GM12878 (cell line): ENCODE measurements around the gene NDUFV1. TPM values are rescaled to one million over a fixed set of nuclear protein-coding genes. Genes with fewer than 3 reads are reported as not detected.

Experiments
- ATF3 ChIP-seq: IDR thresholded peaks from 2 replicates; pipeline ENCODE4 v1.6.1; 2011; ENCODE audit warnings: low read depth, mild to moderate bottlenecking, low read length, moderate library complexity, borderline replicate concordance; ENCODE audit errors: extremely low read depth
- ATF7 ChIP-seq: fragments of 450-650 bp; IDR thresholded peaks from 2 replicates; pipeline ENCODE4 v1.6.1; 2016; ENCODE audit warnings: low read depth, mild to moderate bottlenecking
- BMI1 ChIP-seq: fragments of 450-650 bp; IDR thresholded peaks from 2 replicates; pipeline ENCODE4 v1.6.1; 2016; ENCODE audit warnings: mild to moderate bottlenecking, moderate library complexity, borderline replicate concordance
- CBFB ChIP-seq: IDR thresholded peaks from 2 replicates; pipeline ENCODE4 v1.6.1; 2016; ENCODE audit warnings: antibody characterized with exemption, low read depth
- CHD2 ChIP-seq: IDR thresholded peaks from 2 replicates; pipeline ENCODE4 v1.6.1; 2011; ENCODE audit warnings: low read depth, low read length, improper control_type of control experiment, borderline replicate concordance
- CTCF ChIP-seq, 3 experiments: IDR thresholded peaks in 2 of 3; conservative IDR thresholded peaks in 1 of 3; 2 replicates each; pipeline ENCODE4 v1.5.1; 2011; ENCODE audit warnings: low read depth in 3 of 3, low read length in 3 of 3, mild to moderate bottlenecking in 3 of 3, control low read depth in 2 of 3, moderate library complexity in 2 of 3, inconsistent platforms in 1 of 3, mixed read lengths in 1 of 3; ENCODE audit not compliant: control insufficient read depth in 2 of 3, insufficient read depth in 1 of 3; ENCODE audit errors: extremely low read depth in 1 of 3
- EGR1 ChIP-seq, 2 experiments: IDR thresholded peaks; 1 replicate in 1 of 2; 2 replicates in 1 of 2; pipeline ENCODE4 v1.6.1; 2011 to 2012; ENCODE audit warnings: low read depth in 2 of 2, low read length in 2 of 2, borderline replicate concordance in 1 of 2, mild to moderate bottlenecking in 1 of 2, moderate library complexity in 1 of 2
- EP300 ChIP-seq, 2 experiments: fragments of 150-350 bp in 1 of 2; IDR thresholded peaks; 2 replicates each; pipeline ENCODE4 v1.6.1; 2011 to 2012; ENCODE audit warnings: low read depth in 2 of 2, low read length in 2 of 2, borderline replicate concordance in 1 of 2, improper control_type of control experiment in 1 of 2, inconsistent platforms in 1 of 2; ENCODE audit not compliant: control insufficient read depth in 1 of 2
- ETV6 ChIP-seq, 2 experiments: fragments of 450-650 bp in 1 of 2; IDR thresholded peaks in 1 of 2; conservative IDR thresholded peaks in 1 of 2; 2 replicates each; pipeline ENCODE4 v1.6.1; 2014; ENCODE audit warnings: antibody characterized with exemption in 1 of 2, borderline replicate concordance in 1 of 2, low read depth in 1 of 2, mild to moderate bottlenecking in 1 of 2, moderate library complexity in 1 of 2
- FOXM1 ChIP-seq: IDR thresholded peaks from 2 replicates; pipeline ENCODE4 v1.6.1; 2012; ENCODE audit warnings: low read depth, mild to moderate bottlenecking, inconsistent platforms, low read length, moderate library complexity
- HSF1 ChIP-seq: fragments of 150-350 bp; IDR thresholded peaks from 2 replicates; pipeline ENCODE4 v1.6.1; 2014; ENCODE audit warnings: mild to moderate bottlenecking, low read depth, low read length
- IRF3 ChIP-seq: fragments of 450-650 bp; IDR thresholded peaks from 2 replicates; pipeline ENCODE4 v1.6.1; 2014; ENCODE audit warnings: mild to moderate bottlenecking
- NR2F1 ChIP-seq: fragments of 450-650 bp; conservative IDR thresholded peaks from 2 replicates; pipeline ENCODE4 v1.6.1; 2017; ENCODE audit warnings: mild to moderate bottlenecking
- RELB ChIP-seq: fragments of 450-650 bp; IDR thresholded peaks from 2 replicates; pipeline ENCODE4 v1.6.1; 2017; ENCODE audit warnings: low read depth, mild to moderate bottlenecking, moderate library complexity
- SKIL ChIP-seq: fragments of 450-650 bp; IDR thresholded peaks from 2 replicates; pipeline ENCODE4 v1.6.1; 2017; ENCODE audit warnings: mild to moderate bottlenecking, low read depth, inconsistent platforms; ENCODE audit not compliant: poor library complexity, severe bottlenecking
- SP1 ChIP-seq: IDR thresholded peaks from one replicate; pipeline ENCODE4 v1.6.1; 2011; ENCODE audit warnings: low read depth, low read length
- TCF12 ChIP-seq: IDR thresholded peaks from 2 replicates; pipeline ENCODE4 v1.6.1; 2011; ENCODE audit warnings: low read depth, mild to moderate bottlenecking, low read length
- ZNF217 ChIP-seq: fragments of 450-650 bp; IDR thresholded peaks from 2 replicates; pipeline ENCODE4 v1.6.1; 2017; ENCODE audit warnings: antibody characterized with exemption, mild to moderate bottlenecking
- ZNF622 ChIP-seq: fragments of 450-650 bp; IDR thresholded peaks from 2 replicates; pipeline ENCODE4 v1.6.1; 2017; ENCODE audit warnings: mild to moderate bottlenecking, inconsistent platforms
- polyA plus RNA-seq, 11 experiments: library from polyadenylated mRNA; depleted of rRNA in 4 of 11; unstranded in 6 of 11; stranded (reverse) in 5 of 11; fragments of >200 nt; fragmentation: Nextera tagmentation in 4 of 11; fragmentation: Illumina TruSeq in 1 of 11; extraction: Ambion mirVana in 4 of 11; extraction: Trizol in 1 of 11; gene quantifications; 1 replicate in 1 of 11; 2 replicates in 10 of 11; pipeline versions ENCODE4 v1.2.1 to v1.2.3, GENCODE V29; 2011 to 2016; ENCODE audit warnings: inconsistent platforms in 2 of 11, missing spikeins in 2 of 11, low read depth in 1 of 11
- total RNA-seq, 4 experiments: library from RNA; depleted of rRNA in 3 of 4; stranded (reverse); fragments of >200 nt in 3 of 4; fragmentation: Illumina TruSeq in 1 of 4; extraction: Trizol in 1 of 4; gene quantifications; 2 replicates each; pipeline versions ENCODE4 v1.2.1 to v1.2.3, GENCODE V29; 2013 to 2021

NDUFV1 gene
- total and polyA plus RNA-seq, 10 of the 15 experiments (the other 5 are each of a cell fraction or from before 2014, with no cell fraction given): 8.2 to 380 (median 231) TPM

- TF ChIP-seq CHD2 (0 out of 2 replicates have a peak, but pooled peaks have one; percentile 39), ATF3 (no peak), ZNF217 (no peak), CBFB (peak; percentile 62), SKIL (peak; percentile 19), ETV6 (conservative IDR thresholded peaks at IDR 0.05 in 1 of 2, IDR thresholded peaks at IDR 0.05 in 1 of 2; ENCODE audit: borderline replicate concordance in 1 of 2, low read depth in 1 of 2) (0 out of 4 replicates have a peak, but pooled peaks of 1 of the 2 experiments have one; percentile 13), NR2F1 (peak; percentile 98), CTCF (IDR thresholded peaks at IDR 0.05 in 2 of 3, conservative IDR thresholded peaks at IDR 0.05 in 1 of 3; ENCODE audit: control insufficient read depth in 2 of 3, extremely low read depth in 1 of 3, insufficient read depth in 1 of 3, low read depth in 3 of 3, low read length in 3 of 3) (peak in 1 of 3 experiments; percentile 23; a peak in 1 of 6 replicates), EP300 (IDR thresholded peaks at IDR 0.05; ENCODE audit: borderline replicate concordance in 1 of 2, control insufficient read depth in 1 of 2, low read depth in 2 of 2, low read length in 2 of 2) (peak; percentile 14 to 83; a peak in 3 of 4 replicates), ATF7 (0 out of 2 replicates have a peak, but pooled peaks have one; percentile 14), SP1 (peak; percentile 72), ZNF622 (no peak), RELB (peak; percentile 59), TCF12 (peak; percentile 84), BMI1 (no peak), IRF3 (no peak), HSF1 (no peak), EGR1 (IDR thresholded peaks at IDR 0.05; ENCODE audit: borderline replicate concordance in 1 of 2, low read depth in 2 of 2, low read length in 2 of 2) (0 out of 3 replicates have a peak, but pooled peaks of 1 of the 2 experiments have one; percentile 33), FOXM1 (peak; percentile 58; the same call in 1 of the 2 replicates)
Measured at GRCh38 chr11:67600324-67601029, 6.3 kb upstream of the NDUFV1 start (continued).
